Activated T-helper 1 cell treated with Interleukin-2 at 50 U/mL for 16 hours (primary cell): Measurements from ENCODE around the gene OTUB1.

Experiments
- DNase-seq: peaks from one replicate; pipeline ENCODE4 v3.0.0-alpha.2; 2020; ENCODE audit warnings: low read depth

Gene OTUB1

GRCh38 chr11:64023712-64024710 is 37.8 kb downstream of the OTUB1 start:
- no peak for DNase-seq

- no peak for DNase-seq
Observed at GRCh38 chr11:64025205-64025604, 39.0 kb downstream of the OTUB1 start.

DNA sequence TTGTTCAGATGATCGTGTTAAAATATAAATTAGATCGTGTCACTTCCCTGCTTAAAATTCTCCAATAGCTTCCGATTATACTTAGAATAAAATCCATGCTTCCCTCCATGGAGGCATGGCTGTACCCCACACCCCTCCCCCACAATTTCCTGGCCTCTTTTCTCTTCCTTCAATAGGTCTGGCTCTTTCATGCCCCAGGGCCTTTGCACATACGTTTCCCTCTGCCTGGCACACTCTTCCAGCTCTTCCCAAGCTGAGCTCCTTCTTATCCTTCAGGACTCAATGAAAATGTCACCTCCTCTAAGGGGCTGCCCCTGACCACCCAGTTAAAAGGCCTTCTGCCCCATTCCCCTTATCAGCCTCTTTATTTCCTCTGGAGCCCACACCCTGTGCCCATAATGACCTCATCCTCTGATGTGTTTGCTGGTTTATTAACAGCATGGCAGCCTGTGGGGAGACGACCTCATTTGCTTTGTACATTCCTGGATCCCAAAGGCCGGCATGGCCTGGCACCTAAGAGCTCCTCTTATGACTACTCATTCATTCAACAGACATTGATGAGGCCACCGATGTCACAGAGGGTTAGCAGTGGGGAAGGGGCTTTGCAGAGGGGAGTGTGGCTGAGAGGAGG is 40.5 kb downstream of the OTUB1 start:
- no peak for DNase-seq

DNA sequence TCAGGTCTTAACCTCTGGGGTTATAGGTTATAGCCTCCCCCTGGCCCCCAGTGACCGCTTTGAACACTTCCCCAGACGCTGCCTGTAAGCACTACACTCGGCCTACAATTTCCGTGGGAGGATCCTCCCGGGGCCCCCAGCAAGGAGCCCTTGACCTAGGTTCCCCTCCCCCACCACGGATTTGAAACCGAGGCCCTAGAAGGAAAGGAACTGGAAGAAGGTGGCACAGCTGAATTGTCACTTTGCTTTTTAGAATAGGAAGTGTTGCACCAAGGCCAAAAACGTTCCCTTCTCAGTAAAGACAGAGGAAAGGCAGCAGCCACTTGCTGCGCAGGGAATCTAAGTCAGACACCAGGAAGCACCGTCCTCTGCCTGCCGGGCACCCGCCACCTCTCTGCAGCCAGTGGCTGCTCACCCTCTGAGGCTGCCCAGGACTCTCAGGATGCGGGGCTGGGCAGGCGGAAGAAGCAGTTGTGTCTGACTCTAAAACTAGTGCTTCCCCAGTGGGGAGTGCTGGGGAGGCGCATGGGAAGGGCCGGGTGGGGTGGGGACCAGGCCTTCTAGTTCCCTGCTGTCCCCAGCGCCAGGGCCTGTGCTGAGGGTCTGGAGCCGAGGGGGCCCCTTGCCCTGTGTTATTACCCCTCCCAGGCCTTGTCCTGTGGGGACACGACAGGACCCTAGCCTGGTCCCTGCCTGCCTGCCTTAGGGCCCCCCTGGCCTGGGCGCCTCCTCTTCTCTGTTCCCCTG is 41.6 kb downstream of the OTUB1 start:
- no peak for DNase-seq

- no peak for DNase-seq
Observed at GRCh38 chr11:64028398-64029115, 42.3 kb downstream of the OTUB1 start.

DNA sequence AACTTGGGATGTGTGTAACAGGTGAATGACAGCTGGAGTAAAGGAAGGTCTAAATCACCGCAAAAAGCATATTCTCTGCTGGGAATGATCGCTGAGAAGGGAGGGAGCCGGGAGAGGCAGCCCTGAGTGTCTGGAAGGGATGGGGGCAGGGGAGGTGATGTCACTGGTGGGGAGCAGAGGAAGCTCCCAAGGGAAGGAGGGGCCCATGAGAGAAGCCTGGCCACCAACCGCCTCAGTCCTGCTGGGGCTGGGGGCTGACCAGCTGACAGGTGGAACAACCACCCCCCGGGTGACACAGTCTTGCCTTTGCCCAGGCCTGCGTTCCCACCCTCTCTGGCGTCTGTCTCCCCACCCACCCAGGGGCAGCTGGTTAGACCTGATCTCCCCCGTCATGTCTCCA is 43.5 kb downstream of the OTUB1 start:
- DNase-seq: no peak

DNA sequence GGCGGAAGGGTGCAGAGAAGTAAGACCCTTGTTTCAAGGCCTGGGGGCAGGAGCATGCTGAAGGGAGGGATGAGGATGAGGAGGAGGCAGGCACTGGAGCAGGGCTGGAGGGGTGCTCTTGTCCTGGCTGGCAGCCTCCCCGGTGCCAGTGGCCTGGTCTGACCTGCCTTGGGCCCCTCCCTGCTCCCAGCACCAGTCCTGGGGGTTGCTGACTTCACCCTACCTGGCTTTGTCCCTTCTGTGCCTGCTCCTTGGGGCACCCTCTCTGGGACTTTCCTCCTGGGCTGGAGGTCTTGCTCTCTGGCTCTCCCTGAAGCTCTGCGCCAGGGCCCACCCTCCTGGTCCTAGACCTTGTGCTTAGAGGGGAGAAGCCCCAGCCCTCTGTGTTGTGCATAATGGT is 44.8 kb downstream of the OTUB1 start:
- DNase-seq: no peak

GRCh38 chr11:64032050-64032449 is 45.8 kb downstream of the OTUB1 start:
- DNase-seq: no peak

- DNase-seq: no peak
Observed at GRCh38 chr11:64034411-64034811, 48.2 kb downstream of the OTUB1 start.

GRCh38 chr11:64035081-64035524 is 48.9 kb downstream of the OTUB1 start:
- DNase-seq: no peak

- DNase-seq: no peak
Observed at GRCh38 chr11:64035576-64035975, 49.3 kb downstream of the OTUB1 start, which contains the start of gene FLRT1. Gene FLRT1, plus strand, starts transcription at chr11:64035931. Its CDS starts 80,337 bp downstream, at chr11:64116268.

DNA sequence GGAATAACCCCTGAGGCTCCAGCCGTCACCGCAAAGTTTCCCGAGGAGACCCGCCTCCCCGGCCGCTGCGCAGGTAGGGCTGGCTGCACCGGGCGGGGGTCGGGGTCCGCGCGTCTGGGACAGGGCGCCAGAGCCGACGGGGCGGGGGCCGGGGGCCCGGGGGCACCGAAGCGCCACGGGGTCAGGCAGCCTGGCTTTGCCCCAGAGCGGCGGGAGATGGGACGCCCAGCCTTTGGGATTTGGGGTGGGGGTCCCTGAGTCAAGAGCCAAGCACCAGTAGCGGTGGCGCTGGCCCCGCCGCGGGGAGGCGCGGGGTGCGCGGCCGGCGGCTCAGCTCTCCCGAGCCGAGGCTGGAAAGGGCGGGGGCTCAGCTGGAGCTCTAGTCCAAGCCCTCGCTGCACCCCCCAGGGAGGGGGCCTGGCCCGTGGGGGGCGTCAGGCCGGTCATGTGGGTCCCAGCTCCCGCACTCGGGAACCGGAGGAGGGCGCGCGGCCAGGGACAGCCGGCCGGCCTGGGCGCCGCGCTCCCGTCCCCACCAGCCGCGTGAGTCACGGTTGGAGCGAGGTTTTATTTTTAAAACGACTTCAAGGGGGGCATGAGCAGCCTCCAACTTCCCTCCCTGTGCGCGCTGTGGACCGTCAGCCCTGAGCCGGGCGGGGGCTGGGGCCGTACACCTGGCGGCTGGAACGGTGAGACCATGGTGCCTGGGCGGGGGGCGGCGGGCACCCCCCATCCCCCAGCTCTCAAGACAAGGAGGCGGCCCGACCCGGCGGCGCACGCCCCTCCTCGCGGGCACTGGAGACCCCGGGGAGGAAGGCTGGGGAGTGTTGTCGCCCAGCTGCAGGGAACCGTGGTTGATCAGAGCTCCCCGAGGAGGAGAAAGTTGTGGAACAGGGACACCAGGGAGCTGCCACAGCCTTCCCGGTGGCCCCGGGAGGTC is 50.1 kb downstream of the OTUB1 start:
- no peak for DNase-seq

- DNase-seq: no peak
Observed at GRCh38 chr11:64037027-64037634, 50.9 kb downstream of the OTUB1 start.

- DNase-seq: no peak
Observed at GRCh38 chr11:64038500-64038899, 52.3 kb downstream of the OTUB1 start.

DNA sequence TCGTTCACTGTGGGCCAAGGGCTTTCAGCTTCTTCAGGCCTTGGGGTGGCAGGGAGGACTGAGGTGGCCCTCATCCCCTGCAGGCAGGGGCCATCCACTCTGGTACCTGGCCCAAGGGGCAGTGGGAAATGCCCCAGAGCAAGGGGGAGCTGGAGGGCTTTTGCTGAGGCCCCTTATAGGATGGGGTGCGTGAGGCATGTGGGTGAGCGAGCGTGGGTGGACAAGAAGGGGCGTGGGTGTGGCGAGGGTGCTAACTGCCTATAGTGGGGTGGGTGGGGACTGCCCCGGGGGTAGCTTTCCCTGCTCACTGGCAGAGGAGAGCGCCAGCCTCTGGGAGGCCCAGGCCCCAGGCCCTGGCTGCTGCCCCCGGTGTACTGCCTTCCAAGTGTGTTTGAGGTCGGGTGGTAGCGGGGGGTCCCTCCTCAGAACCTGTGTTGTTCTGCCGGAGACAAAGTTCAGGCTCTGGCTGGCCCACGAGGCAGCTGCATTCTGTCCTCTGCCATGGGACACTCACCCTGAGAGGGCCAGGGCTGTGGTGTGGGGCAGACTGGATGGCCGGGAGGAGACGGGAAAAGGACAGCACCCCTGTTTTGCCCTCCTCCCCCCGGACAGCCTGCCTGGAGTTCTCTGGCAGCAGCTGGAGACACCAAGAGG is 52.9 kb downstream of the OTUB1 start:
- DNase-seq: no peak

GRCh38 chr11:64040684-64041322 is 54.6 kb downstream of the OTUB1 start:
- DNase-seq: no peak

DNA sequence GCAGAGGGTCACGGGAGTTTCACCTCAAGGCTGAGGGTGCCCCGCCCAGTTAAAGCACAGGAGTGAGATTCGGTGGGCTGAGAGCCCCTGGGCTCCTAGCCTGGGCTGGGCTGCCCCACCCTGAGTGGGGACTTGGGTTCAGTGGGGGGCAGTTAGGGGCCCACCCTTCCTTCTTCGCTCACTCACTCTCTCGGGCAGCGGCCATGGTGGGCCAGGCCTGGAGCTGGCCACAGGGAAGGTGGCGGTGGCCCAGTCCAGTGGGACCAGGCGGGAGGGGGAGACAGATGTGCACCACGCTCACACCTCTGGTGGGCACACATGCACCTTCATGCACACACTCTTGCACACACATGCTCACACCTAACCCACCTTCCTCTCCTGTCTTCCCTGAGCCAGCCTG is 55.6 kb downstream of the OTUB1 start:
- no peak for DNase-seq

DNA sequence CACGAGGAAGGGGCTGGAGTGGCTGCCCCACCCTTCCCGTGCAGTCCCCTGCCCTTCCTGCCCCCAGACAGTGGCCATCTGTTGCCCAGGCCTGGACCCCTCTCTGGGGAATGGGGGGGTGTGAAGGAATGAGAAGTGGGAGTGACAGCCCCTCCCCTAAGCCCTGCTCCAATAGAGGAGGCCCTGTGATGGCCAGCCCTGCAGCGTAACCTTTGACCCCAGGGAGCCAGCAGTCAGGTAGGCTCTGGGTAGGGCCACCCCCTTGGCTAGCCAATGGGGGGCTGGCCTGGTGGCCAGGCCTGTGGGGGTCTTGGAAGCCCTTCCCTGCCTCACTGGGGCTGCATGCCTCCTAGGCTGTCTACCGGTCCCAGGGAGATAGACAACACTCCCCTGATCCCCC is 56.1 kb downstream of the OTUB1 start:
- DNase-seq: no peak

GRCh38 chr11:64043545-64043944 is 57.3 kb downstream of the OTUB1 start:
- no peak for DNase-seq
